ENCODE data around the gene KRT14. TPM values are rescaled to one million over a fixed set of nuclear protein-coding genes. Genes with fewer than 3 reads are reported as not detected.

Gene KRT14
- total and polyA plus RNA-seq, 2 of the 4 experiments (the other 2 are of a cell fraction), result not detected

DNA sequence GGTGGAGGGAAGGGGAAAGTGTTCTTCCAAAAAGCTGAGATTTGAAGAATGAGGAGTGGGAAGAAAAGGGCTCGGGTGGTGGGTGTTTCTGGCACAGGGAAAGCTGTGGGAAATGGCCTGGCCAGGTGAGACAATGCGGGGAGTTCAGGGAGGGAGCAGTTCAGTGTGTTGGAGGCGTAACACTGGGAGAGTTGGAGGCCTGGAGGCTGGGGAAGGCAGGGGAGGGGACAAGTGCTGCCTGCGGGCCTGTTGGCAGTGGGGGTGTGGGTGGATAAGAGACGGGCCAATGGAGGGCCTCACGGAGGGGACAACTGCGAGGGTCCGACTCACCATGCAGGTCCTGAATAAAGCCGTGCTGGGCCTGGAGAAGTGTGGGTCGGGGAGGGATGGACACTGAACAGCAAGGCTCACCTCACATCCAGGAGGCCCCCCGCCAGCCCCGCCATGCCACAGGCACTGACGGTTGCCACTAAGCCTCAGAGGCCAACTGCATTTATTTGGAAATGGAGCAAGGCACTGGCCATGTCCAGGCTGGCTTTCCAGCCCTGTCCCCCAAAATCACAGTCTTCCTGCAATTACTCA, 40.8 kb downstream of the KRT14 start:
- no TSS peak for BruUV-seq (replicated peaks)
- intact Hi-C loops (cut with micrococcal nuclease), result loop anchor here (5.0 kb wide), 1 partner anchor 899 kb away; the partner anchor contains the start of gene SMARCE1
- WGBS, 2 experiments (ENCODE audit: extremely low coverage in 2 of 2, insufficient read length in 1 of 2), result 88% methylated on average over 6 of the region's 13 CpGs; no CpG with 5 or more reads in 1 of the 2 experiments

More for the DNA sequence above, 40.8 kb downstream of the KRT14 start:
- Histone ChIP-seq H3K4me1 (ENCODE audit: control insufficient read depth, insufficient read depth, low read length) (peaks cover 21% of the 10 kb centered on the region), H3K27me3 (ENCODE audit: control insufficient read depth, insufficient read depth, low read length) (no peaks in the 10 kb centered on the region), H2AK5ac (ENCODE audit: low read depth, low read length) (peak overlapping the region; percentile 90), H3K9me1 (ENCODE audit: insufficient read depth, low read length) (peaks cover 12% of the 10 kb centered on the region), H3K79me1 (ENCODE audit: low read depth in 1 of 2, low read length in 2 of 2) (no peaks in the 10 kb centered on the region), H4K91ac (ENCODE audit: insufficient read depth, low read depth, low read length) (no peak overlapping the region; the same call in 1 of the 2 replicates), H3K4ac (ENCODE audit: low read depth, low read length) (no peak overlapping the region), H3K4me2 (ENCODE audit: low read depth, low read length) (no peak overlapping the region), H2BK120ac (ENCODE audit: low read depth, low read length) (peak overlapping the region; percentile 97; the same call in 1 of the 2 replicates), H4K20me1 (ENCODE audit: insufficient read depth, low read length) (no peaks in the 10 kb centered on the region), H3K27ac (ENCODE audit: insufficient read depth, low read length) (no peak overlapping the region), H3K18ac (ENCODE audit: low read depth, low read length) (no peak overlapping the region), H2AK9ac (replicated peaks; ENCODE audit: low read depth, low read length, poor library complexity) (peak overlapping the region; percentile 9), H3K9me3 (ENCODE audit: control insufficient read depth, insufficient read depth, low read length) (peaks cover 4% of the 10 kb centered on the region), H3K23ac (ENCODE audit: low read depth, low read length) (no peak overlapping the region), H2BK15ac (ENCODE audit: low read depth, low read length) (peak overlapping the region; percentile 95; the same call in 2 of the 3 replicates), H4K8ac (ENCODE audit: low read depth in 2 of 2, low read length in 2 of 2) (no peak overlapping the region), H3K56ac (ENCODE audit: extremely low read depth, insufficient read depth, low read length) (no peak overlapping the region), H3K36me3 (ENCODE audit: control insufficient read depth, insufficient read depth, low read length) (no peaks in the 10 kb centered on the region), H2BK5ac (ENCODE audit: low read depth, low read length, poor library complexity, severe bottlenecking) (no peak overlapping the region), H3K9ac (ENCODE audit: low read depth, low read length) (no peak overlapping the region), H3K14ac (replicated peaks; ENCODE audit: low read depth, low read length) (no peak overlapping the region), H4K5ac (ENCODE audit: low read depth, low read length) (no peak overlapping the region), H2AFZ (replicated peaks; ENCODE audit: low read length, poor library complexity) (no peak overlapping the region), H3K4me3 (ENCODE audit: insufficient read depth, low read depth, low read length) (no peak overlapping the region), H2BK20ac (ENCODE audit: low read depth, low read length) (peak overlapping the region; percentile 97; the same call in 1 of the 2 replicates)
- TF ChIP-seq RAD21 (IDR thresholded peaks at IDR 0.05; ENCODE audit: low read length), result no peak
- no peak for TF ChIP-seq MAFK (IDR thresholded peaks at IDR 0.05; ENCODE audit: low read depth, low read length)
- no peak for TF ChIP-seq SMC3 (IDR thresholded peaks at IDR 0.05; ENCODE audit: low read depth, low read length)
- no peak for TF ChIP-seq MXI1 (IDR thresholded peaks at IDR 0.05; ENCODE audit: borderline replicate concordance, low read depth, low read length)
- no peak for TF ChIP-seq RFX5 (IDR thresholded peaks at IDR 0.05; ENCODE audit: low read depth, low read length)
- no peak for TF ChIP-seq BHLHE40 (IDR thresholded peaks at IDR 0.05; ENCODE audit: low read depth, low read length)
- TF ChIP-seq RCOR1 (IDR thresholded peaks at IDR 0.05; ENCODE audit: insufficient replicate concordance, low read length), result no peak
- TF ChIP-seq, protein P1, sequence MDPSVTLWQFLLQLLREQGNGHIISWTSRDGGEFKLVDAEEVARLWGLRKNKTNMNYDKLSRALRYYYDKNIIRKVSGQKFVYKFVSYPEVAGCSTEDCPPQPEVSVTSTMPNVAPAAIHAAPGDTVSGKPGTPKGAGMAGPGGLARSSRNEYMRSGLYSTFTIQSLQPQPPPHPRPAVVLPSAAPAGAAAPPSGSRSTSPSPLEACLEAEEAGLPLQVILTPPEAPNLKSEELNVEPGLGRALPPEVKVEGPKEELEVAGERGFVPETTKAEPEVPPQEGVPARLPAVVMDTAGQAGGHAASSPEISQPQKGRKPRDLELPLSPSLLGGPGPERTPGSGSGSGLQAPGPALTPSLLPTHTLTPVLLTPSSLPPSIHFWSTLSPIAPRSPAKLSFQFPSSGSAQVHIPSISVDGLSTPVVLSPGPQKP (IDR thresholded peaks at IDR 0.05; ENCODE audit: borderline replicate concordance, low read depth, low read length), result no peak
- TF ChIP-seq, protein P2, sequence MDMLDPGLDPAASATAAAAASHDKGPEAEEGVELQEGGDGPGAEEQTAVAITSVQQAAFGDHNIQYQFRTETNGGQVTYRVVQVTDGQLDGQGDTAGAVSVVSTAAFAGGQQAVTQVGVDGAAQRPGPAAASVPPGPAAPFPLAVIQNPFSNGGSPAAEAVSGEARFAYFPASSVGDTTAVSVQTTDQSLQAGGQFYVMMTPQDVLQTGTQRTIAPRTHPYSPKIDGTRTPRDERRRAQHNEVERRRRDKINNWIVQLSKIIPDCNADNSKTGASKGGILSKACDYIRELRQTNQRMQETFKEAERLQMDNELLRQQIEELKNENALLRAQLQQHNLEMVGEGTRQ (IDR thresholded peaks at IDR 0.05; ENCODE audit: low read depth, low read length), result no peak
- TF ChIP-seq, protein P3, sequence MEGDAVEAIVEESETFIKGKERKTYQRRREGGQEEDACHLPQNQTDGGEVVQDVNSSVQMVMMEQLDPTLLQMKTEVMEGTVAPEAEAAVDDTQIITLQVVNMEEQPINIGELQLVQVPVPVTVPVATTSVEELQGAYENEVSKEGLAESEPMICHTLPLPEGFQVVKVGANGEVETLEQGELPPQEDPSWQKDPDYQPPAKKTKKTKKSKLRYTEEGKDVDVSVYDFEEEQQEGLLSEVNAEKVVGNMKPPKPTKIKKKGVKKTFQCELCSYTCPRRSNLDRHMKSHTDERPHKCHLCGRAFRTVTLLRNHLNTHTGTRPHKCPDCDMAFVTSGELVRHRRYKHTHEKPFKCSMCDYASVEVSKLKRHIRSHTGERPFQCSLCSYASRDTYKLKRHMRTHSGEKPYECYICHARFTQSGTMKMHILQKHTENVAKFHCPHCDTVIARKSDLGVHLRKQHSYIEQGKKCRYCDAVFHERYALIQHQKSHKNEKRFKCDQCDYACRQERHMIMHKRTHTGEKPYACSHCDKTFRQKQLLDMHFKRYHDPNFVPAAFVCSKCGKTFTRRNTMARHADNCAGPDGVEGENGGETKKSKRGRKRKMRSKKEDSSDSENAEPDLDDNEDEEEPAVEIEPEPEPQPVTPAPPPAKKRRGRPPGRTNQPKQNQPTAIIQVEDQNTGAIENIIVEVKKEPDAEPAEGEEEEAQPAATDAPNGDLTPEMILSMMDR (conservative IDR thresholded peaks at IDR 0.05; ENCODE audit: low read depth, low read length), result no peak
- no peak for TF ChIP-seq POLR2A (IDR thresholded peaks at IDR 0.05; ENCODE audit: low read depth, low read length)
- TF ChIP-seq NFE2L2 (IDR thresholded peaks at IDR 0.05; ENCODE audit: low read depth, low read length), result no peak
- TF ChIP-seq FOS (IDR thresholded peaks at IDR 0.05; ENCODE audit: low read depth, low read length), result no peak
- no peak for TF ChIP-seq CHD1 (IDR thresholded peaks at IDR 0.05; ENCODE audit: low read depth, low read length)
- TF ChIP-seq MAZ (IDR thresholded peaks at IDR 0.05; ENCODE audit: borderline replicate concordance, low read depth, low read length), result no peak
- TF ChIP-seq CEBPB (IDR thresholded peaks at IDR 0.05; ENCODE audit: low read depth, low read length), result no peak
- in situ Hi-C loops (cut with MboI; ENCODE audit: low sequenced_read_pairs), result loop anchor here (5.0 kb wide), 1 partner anchor 639 kb away; no protein-coding TSS in a partner anchor
- ATAC-seq (ENCODE audit: low read depth) (no peak), DNase-seq (no peak)
- ChIA-PET POLR2A (ENCODE audit: unreplicated experiment) (no interaction called here), CTCF (no interaction called here)
- dilution Hi-C loops (cut with HindIII; ENCODE audit: low sequenced_read_pairs, unreplicated experiment), result no loop called here

Measured in IMR-90 (cell line).